Thymus (tissue), 11 donors: ENCODE data around the gene IL7R. TPM values are rescaled to one million over a fixed set of nuclear protein-coding genes. Genes with fewer than 3 reads are reported as not detected.
A peak's percentile ranks its signal among the peaks of the same experiment; 100 is the strongest.

Experiments used
- DNase-seq, 9 donors: peaks; one replicate each; pipeline ENCODE4 v3.0.0-alpha.2; 2013; ENCODE audit warnings: low spot score in 9 of 9, low read depth in 6 of 9, missing footprints in 1 of 9
- H3K27ac ChIP-seq, 2 donors: one replicate each; pipeline ENCODE4 v1.5.1; 2013; ENCODE audit warnings: control low read depth in 1 of 2, low read depth in 1 of 2, low read length in 1 of 2, mild to moderate bottlenecking in 1 of 2, moderate library complexity in 1 of 2
- H3K27me3 ChIP-seq, 2 donors: one replicate each; pipeline ENCODE4 v1.5.1; 2013; ENCODE audit warnings: low read length in 1 of 2; ENCODE audit not compliant: control insufficient read depth in 2 of 2, insufficient read depth in 1 of 2
- H3K36me3 ChIP-seq, 2 donors: one replicate each; pipeline ENCODE4 v1.5.1; 2013; ENCODE audit warnings: low read length in 1 of 2, mild to moderate bottlenecking in 1 of 2, moderate library complexity in 1 of 2; ENCODE audit not compliant: control insufficient read depth in 2 of 2, insufficient read depth in 2 of 2
- H3K4me1 ChIP-seq, 2 donors: one replicate each; pipeline ENCODE4 v1.5.1; 2013; ENCODE audit warnings: low read length in 2 of 2; ENCODE audit not compliant: control insufficient read depth in 2 of 2, insufficient read depth in 2 of 2
- H3K4me3 ChIP-seq, 2 donors: one replicate each; pipeline ENCODE4 v1.5.1; 2013; ENCODE audit warnings: low read length in 2 of 2, control low read depth in 1 of 2, mild to moderate bottlenecking in 1 of 2
- H3K9me3 ChIP-seq, 2 donors: one replicate each; pipeline ENCODE4 v1.5.1; 2013; ENCODE audit warnings: low read length in 1 of 2, mild to moderate bottlenecking in 1 of 2; ENCODE audit not compliant: control insufficient read depth in 2 of 2, insufficient read depth in 1 of 2
- WGBS: extraction: QIAGEN DNeasy Blood & Tissue Kit; methylation state at CpG from one replicate; pipeline ENCODE4 v1.1.7; 2013; 5-methylcytosine and 5-hydroxymethylcytosine counted together
- polyA plus RNA-seq: library from polyadenylated mRNA; stranded (reverse); fragments of 200-250 nt; gene quantifications from one replicate; pipeline ENCODE4 v1.2.3, GENCODE V29; 2013
- total RNA-seq: library from RNA; stranded (reverse); fragments of 120-200 nt; gene quantifications from one replicate; pipeline ENCODE4 v1.2.4, GENCODE V29; 2013
- donor health status: healthy.

The IL7R gene
- total and polyA plus RNA-seq, 2 donors = 167 TPM

- peak in 4 of 9 donors; percentile 49 to 84 (median 60) for DNase-seq
- no peaks in the 10 kb centered on the region for H3K27me3 ChIP-seq
- peaks cover 17 to 42% of the 10 kb centered on the region in 2 donors for H3K36me3 ChIP-seq
- peaks cover 0 to 1% of the 10 kb centered on the region in 2 donors for H3K9me3 ChIP-seq
- WGBS = 8% methylated on average over 3 of the region's 3 CpGs
- peak overlapping the region; percentile 69 to 72 for H3K4me3 ChIP-seq
- peaks cover 22 to 23% of the 10 kb centered on the region in 2 donors for H3K4me1 ChIP-seq
- peak overlapping the region; percentile 89 to 90 for H3K27ac ChIP-seq
These were observed 2.5 kb downstream of the IL7R start for GRCh38 chr5:35859101-35859661.

DNA sequence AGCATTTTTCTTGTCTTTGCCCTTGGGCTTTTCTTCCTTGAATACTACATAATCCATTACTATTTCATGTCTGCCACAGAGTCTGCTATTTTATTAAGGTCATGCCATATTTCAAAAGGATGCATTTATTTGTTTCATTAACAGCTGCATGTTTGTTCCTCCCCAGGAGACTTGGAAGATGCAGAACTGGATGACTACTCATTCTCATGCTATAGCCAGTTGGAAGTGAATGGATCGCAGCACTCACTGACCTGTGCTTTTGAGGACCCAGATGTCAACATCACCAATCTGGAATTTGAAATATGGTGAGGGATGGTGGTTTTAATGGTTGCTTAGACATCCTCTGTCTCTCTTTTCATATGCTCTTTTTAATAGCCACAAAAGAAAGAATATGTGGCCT is 4.0 kb downstream of the IL7R start:
- Histone ChIP-seq H3K27ac (peak overlapping the region in 1 of 2 donors; percentile 58), H3K4me3 (peak overlapping the region; percentile 69 to 72), H3K36me3 (peaks cover 17 to 53% of the 10 kb centered on the region in 2 donors), H3K4me1 (peaks cover 11 to 16% of the 10 kb centered on the region in 2 donors), H3K9me3 (peaks cover 0 to 1% of the 10 kb centered on the region in 2 donors), H3K27me3 (no peaks in the 10 kb centered on the region)
- no peak for DNase-seq
- WGBS = 92% methylated on average over 1 of the region's 1 CpG

DNA sequence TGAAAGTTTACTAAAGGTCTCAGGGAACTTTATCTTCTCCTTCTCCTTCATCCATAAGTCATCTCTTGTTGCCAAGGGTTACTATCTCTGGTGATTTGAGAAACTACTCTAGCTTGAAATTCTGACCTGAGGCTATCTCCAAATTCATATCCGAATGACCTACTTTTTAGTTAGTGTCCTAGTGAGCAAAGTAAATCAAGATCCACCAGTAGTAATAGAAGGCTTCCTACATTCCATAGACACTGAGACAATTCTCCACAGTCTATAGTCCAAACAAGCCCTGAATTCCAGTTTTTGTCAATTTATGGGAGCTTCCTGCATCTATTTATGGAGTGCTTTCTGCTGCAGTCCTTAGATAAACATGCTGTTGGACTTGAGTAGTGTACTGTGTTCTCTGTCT is 5.0 kb downstream of the IL7R start:
- H3K4me3 ChIP-seq = peak overlapping the region in 1 of 2 donors; percentile 72
- 100% methylated on average over 1 of the region's 1 CpG for WGBS

GRCh38 chr5:35862126-35862525 is 5.4 kb downstream of the IL7R start:
- Histone ChIP-seq H3K9me3 (peaks cover 0 to 1% of the 10 kb centered on the region in 2 donors), H3K27ac (no peak overlapping the region), H3K27me3 (no peaks in the 10 kb centered on the region), H3K4me3 (peak overlapping the region in 1 of 2 donors; percentile 72), H3K4me1 (peaks cover 8 to 9% of the 10 kb centered on the region in 2 donors), H3K36me3 (peaks cover 17 to 60% of the 10 kb centered on the region in 2 donors)
- DNase-seq = no peak
- WGBS = 90% methylated on average over 2 of the region's 2 CpGs

More for the DNA sequence above, 5.0 kb downstream of the IL7R start:
- H3K9me3 ChIP-seq = peaks cover 0 to 1% of the 10 kb centered on the region in 2 donors
- H3K4me1 ChIP-seq = peaks cover 8 to 9% of the 10 kb centered on the region in 2 donors
- H3K27me3 ChIP-seq = no peaks in the 10 kb centered on the region
- DNase-seq = no peak
- no peak overlapping the region for H3K27ac ChIP-seq
- peaks cover 17 to 57% of the 10 kb centered on the region in 2 donors for H3K36me3 ChIP-seq

- Histone ChIP-seq H3K9me3 (peaks cover 0 to 1% of the 10 kb centered on the region in 2 donors), H3K36me3 (peaks cover 24 to 70% of the 10 kb centered on the region in 2 donors), H3K27me3 (no peaks in the 10 kb centered on the region), H3K4me3 (peak overlapping the region in 1 of 2 donors; percentile 72), H3K27ac (peak overlapping the region in 1 of 2 donors; percentile 52), H3K4me1 (peaks cover 8 to 9% of the 10 kb centered on the region in 2 donors)
- 48% methylated on average over 3 of the region's 3 CpGs for WGBS
- peak in 1 of 9 donors; percentile 29 for DNase-seq
These were observed 6.5 kb downstream of the IL7R start for GRCh38 chr5:35863159-35863558.

DNA sequence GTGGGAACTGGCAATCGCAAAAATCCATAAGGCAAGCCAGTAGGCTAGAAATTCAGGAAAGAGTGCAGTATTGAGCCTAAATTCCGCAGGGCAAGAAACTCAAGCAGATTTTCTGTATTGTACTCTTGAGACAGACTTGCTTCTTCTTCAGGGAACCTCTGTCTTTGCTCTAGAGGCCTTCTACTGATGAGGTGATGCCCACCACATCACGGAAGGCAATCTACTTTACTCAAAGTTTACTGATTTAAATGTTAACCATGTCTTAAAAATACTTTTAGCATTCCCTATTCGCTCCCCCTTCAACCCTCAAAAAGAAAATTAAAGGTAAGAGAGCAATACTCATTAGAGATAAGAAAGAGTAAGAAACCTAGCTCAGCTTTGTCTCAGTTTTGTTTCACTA is 11.3 kb downstream of the IL7R start:
- H3K9me3 ChIP-seq = peaks cover 0 to 2% of the 10 kb centered on the region in 2 donors
- H3K4me1 ChIP-seq = peaks cover 11% of the 10 kb centered on the region in 2 donors
- H3K36me3 ChIP-seq = peaks cover 43 to 84% of the 10 kb centered on the region in 2 donors
- H3K4me3 ChIP-seq = no peak overlapping the region
- no peak for DNase-seq
- H3K27ac ChIP-seq = peak overlapping the region in 1 of 2 donors; percentile 59
- no peaks in the 10 kb centered on the region for H3K27me3 ChIP-seq
- 97% methylated on average over 4 of the region's 4 CpGs for WGBS

DNA sequence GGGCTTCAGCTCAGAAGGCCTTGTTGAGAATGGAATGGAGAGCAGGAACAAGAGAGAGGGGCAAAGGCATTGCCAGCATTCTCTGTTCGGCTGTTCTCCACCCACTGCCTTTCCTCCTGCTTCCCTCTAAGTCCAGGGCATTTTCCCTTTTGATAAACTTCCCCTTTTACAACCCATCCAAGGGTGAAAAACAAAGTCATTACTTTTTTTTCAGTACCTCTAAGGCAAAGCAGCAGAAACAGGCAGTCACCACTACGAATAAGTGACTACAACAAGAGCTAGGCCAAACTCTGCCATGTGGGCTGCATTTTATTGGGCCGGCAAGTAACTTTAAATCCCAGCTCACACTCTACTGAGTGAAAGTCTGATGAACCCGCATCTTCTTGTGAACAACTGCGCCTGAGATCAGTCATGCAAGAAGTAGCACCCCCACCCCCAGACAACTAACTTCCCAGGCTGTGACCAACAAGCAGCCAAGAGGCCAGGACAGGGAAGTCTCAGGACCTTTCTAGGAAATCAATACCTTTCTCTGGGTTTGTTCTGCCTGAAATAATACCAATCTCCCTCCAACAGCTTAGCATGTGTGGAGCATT is 13.1 kb downstream of the IL7R start:
- DNase-seq = no peak
- H3K4me1 ChIP-seq = peaks cover 11 to 16% of the 10 kb centered on the region in 2 donors
- peaks cover 56 to 83% of the 10 kb centered on the region in 2 donors for H3K36me3 ChIP-seq
- H3K9me3 ChIP-seq = peaks cover 0 to 1% of the 10 kb centered on the region in 2 donors
- H3K27me3 ChIP-seq = no peaks in the 10 kb centered on the region
- WGBS = 93% methylated on average over 5 of the region's 5 CpGs
- peak overlapping the region in 1 of 2 donors; percentile 8 for H3K27ac ChIP-seq
- no peak overlapping the region for H3K4me3 ChIP-seq

DNA sequence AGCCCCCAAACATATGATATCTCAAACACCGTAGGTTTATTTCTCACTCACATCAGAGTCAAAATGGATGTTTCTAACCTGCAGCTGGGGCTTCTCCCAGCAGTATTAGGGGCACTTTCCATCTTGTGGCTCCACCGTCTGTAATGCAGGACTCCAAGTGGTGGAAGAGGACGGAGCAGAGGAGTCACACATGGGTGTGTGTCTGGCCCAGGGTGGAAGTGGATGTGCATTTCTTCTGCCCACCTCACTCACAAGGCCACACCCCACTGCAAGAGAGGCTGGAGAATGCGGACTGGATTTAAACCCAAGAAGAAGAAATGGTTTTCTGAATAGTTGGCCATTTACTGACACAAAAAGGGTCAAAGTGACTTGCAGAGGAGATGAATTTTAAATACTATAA is 13.9 kb downstream of the IL7R start:
- Histone ChIP-seq H3K27me3 (no peaks in the 10 kb centered on the region), H3K36me3 (peaks cover 64 to 87% of the 10 kb centered on the region in 2 donors), H3K9me3 (peaks cover 0 to 1% of the 10 kb centered on the region in 2 donors), H3K4me3 (no peak overlapping the region), H3K4me1 (peaks cover 11 to 23% of the 10 kb centered on the region in 2 donors), H3K27ac (peak overlapping the region in 1 of 2 donors; percentile 27)
- no peak for DNase-seq
- 98% methylated on average over 4 of the region's 4 CpGs for WGBS

GRCh38 chr5:35876454-35876853 is 19.8 kb downstream of the IL7R start:
- H3K27ac ChIP-seq = peak overlapping the region in 1 of 2 donors; percentile 8
- peaks cover 45 to 53% of the 10 kb centered on the region in 2 donors for H3K4me1 ChIP-seq

More at GRCh38 chr5:35876454-35876853, 19.8 kb downstream of the IL7R start:
- Histone ChIP-seq H3K27me3 (no peaks in the 10 kb centered on the region), H3K4me3 (no peak overlapping the region), H3K9me3 (no peaks in the 10 kb centered on the region), H3K36me3 (peaks cover 56 to 85% of the 10 kb centered on the region in 2 donors)
- no peak for DNase-seq
- 86% methylated on average over 2 of the region's 2 CpGs for WGBS
